HG03039 (cell line): ENCODE measurements around the gene MYADML2.
"Not testable (repeated sequence)": the region's sequence is repeated elsewhere in the genome, so short reads cannot be mapped to it uniquely, and the experiment has no call there.

ENCODE experiments used
- ATAC-seq: cut with Tn5 transposase; IDR thresholded peaks from one replicate; pipeline ENCODE4 v1.9.1; 2021; ENCODE audit warnings: mild to moderate bottlenecking, moderate library complexity; ENCODE audit not compliant: unreplicated experiment

MYADML2 gene

DNA sequence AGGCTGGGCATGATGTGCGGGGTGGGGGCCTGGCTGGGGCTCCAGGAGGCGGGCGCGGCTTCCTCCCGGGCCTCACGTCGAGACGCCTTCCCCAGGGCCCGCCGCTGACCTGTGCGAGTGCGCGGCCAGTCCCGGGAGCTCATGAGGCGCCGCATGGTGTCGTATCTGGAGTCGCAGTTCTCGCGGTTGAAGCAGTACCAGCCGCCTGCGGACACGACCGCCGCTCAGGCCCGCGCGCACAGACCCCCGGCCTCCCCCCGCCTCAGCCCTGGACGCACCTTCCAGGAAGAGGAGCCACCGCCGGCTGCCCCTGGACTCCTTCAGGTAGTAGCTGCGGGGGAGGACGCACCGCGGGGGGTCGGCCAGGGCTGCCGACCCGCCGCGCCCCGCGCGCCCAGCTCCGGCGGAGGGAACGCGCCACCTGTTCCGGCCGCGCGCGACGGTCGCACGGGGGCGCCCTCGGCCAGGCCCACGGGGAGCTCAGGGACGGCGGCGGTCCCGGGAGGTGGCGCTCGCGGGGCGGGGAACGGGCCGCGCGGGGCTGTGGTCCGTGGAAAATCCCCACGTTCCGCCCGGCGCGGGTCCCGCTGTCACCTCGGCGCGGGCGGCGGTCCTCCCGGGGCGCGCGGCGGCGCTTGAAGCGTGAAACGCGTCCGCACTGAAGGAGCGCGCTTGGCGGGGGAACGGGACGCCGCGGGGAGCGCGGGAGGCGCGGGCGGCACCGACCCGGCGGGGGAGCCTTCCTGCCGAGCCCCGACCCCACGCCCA lies 12.5 kb upstream of the MYADML2 start:
- no peak for ATAC-seq

DNA sequence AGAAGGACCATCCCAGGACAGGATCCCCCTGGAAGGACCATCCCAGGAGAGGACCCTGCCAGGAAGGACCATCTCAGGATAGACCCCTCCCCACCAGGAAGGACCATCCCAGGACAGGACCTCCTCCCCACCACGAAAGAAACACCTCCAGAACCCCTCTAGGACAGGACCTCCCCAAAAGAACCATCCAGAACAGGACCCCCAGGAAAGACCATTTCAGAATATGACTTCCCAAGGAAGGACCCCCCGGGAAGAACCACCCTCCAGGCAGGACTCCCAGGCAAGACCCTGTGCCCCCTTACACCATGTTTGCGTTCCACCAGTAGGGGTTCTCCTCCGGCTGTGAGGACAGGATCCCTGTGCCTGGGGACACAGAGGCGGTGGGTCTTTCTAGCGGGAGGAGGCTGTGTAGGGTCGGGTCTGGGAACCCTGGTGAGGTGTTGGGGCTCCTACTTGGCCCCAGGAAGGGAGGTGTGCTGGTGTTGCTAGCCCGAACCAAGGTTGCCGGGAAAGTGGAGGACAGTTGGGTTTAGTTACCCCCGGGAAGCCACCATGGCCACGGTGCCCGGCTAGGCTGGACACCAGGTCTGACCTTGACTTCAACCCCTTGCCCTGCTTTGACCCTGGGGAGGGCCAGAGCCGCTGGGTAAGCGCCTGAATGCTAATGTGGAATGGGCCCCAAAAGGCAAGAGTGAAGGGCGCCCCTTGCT lies 11.8 kb upstream of the MYADML2 start:
- no peak for ATAC-seq

DNA sequence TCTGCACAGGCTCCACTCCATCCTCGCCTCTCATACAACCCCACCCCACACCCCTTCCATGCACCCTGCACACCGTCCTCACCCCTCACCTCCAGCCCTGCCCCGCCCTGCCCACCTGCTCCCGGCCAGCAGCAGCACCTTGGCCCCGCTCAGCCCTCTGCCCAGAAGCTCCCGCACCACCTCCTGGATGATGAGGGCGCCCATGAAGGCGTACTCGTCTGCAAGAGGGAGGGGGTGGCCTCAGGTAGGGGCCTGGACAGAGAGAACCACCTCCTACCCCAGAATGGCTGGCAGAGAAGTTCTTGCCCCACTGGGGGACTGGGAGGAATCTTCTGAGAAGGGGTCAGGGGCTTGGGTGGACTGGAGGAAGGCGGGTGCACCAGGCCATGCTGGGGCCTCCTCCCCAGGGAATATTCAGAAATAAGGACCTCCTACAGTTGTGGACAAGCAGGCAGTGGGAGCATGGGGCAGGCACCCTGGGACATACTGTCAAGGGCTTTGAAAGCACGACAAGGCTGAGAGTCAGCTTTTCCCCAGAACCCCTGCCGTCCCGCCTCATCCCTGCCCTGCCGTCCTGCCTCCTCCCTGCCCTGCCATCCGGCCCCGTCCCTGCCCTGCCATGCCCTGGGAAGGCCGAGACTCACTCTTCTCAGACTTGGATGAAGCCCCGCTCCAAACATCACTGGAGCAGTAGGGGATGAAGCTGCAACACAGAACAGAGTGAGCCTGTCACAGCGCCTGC lies 10.8 kb upstream of the MYADML2 start:
- no peak for ATAC-seq

DNA sequence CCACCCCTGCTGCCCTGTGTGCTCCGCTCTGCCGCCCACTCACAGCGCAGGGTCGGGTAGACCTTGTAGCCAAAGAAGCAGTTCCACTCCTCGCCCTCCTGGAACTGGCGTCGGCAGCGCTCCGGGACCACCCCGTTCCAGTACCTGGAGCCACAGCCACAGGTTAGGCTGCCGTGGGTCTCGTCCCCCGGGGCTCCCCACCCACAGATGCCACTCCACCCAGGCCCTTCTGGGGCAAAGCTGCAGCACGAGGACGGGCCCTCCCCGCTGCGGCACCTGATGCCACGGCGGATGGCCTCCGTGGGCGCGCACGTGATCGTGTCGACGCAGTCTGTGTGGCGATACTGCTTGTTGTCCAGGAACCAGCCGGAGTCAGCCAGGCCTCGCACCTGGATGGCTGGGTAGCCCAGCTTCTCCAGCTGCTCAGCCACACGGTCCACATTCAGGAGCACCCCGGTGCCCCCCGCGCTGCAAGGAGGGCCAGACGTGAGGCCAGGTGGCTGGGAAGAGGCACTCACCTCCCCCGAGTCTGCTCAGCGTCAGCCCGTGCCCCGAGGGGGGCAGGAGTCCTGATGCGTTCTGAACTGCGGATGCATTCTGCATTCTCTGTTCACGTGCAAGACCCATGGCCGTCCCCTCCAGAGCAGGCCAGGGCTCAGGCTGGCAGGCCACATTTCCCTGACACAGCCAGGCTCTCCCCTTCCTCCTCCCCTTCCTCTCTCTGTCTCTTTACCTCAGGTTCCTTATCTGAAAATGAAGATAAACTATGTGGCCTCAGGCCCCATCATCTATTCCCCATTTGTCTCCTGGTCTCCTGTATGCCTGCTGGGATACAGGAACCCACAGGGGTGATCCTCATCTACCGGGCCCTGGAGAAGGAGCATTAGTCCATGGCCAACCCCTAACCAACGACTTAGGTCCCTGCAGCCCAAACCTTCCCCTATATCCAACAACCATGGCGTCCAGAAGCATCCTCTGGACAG lies 9.9 kb upstream of the MYADML2 start:
- ATAC-seq = no peak

DNA sequence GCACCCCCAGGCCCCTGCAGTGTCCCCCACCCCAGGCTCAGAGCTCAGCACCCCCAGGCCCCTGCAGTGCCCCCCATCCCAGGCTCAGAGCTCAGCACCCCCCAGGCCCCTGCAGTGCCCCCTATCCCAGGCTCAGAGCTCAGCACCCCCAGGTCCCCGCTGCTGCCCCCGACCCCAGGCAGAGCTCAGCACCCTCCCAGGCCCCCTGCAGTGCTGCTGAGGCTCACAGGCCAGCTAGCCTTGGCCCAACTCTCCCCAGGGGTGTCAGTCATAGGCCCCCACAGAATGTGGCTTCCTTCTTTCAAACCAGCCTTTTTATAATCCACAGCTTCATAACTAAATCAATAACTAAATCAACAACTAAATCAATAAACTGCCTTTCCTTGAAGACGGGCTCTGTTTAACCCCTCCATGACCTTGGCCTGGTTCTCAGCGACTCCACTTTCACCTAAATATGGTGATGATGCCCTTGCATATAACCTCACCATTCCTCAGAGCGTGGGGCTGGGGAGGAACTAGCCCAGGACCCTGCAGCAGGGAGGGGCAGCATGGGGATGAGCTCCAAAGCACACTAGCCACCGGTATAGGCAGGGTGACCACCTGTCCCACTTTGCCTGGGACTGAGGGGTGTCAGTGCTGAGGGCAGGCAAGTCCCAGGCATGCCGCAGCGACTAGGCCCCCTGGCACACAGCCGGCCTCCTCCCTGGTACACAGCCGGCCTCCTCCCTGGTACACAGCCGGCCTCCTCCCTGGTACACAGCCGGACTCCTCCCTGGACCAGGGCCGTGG lies 8.9 kb upstream of the MYADML2 start:
- no peak for ATAC-seq

DNA sequence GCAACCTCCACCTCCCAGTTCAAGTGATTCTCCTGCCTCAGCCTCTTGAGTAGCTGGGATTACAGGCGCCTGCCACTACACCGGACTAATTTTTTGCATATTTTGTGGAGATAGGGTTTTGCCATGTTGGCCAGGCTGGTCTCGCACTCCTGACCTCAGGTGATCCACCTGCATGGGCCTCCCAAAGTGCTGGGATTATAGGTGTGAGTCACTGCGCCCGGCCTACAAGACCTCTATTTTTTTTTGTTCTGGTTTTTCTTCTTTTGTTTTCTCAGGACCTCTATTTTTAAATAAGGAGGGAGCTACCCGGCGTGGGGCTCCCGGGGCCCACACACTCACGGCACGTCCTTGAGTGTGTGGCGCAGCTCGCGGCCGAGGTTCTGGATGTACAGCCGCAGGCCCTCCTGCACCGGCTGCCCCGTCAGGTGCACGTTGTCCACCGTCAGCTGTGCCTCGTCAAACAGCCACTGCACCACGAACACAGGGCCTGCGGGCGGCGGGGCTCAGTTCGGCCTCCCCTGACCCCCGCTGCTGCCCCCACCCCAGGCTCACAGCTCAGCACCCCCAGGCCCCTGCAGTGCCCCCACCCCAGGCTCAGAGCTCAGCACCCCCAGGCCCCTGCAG lies 8.1 kb upstream of the MYADML2 start:
- no peak for ATAC-seq

DNA sequence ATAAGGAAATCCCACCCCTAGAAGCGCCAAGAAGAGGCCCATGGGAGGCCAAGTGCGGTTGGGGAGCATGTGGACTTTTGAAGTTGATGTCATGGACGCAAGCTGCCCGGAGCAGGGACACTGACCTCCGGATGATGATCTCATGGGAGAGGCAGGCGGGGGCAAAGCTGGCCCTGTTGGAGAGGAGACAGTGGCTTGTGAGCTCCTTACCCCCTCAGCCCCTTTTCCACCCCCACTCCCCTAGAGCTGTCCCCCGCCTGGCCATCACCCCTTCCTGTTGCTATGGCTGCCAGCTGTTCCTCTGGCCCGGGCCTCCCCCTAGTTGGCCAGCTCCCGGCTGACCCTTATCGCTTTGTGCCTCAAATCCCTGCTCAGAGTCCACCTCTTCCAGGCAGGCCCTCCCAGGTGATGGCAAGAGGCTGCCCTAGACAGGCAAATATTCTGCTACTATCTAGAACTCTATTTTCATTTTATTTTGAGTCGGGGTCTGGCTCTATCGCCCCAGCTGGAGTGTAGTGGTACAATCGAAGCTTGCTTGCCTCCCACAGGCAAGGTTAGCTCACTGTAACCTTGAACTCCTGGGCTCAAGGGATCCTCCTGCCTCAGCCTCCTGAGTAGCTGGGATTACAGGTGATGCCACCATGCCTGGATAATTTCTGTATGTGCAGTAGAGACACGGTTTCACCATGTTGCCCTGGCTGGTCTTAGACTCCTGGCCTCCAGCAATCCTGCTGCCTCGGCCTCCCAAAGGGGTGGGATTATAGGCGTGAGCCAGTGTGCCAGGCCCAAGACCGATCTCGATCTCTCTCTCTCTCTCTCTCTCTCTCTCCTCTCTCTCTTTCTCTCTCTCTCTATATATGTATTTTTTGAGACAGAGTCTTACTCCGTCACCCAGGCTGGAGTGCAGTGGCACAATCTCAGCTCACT lies 7.4 kb upstream of the MYADML2 start:
- ATAC-seq = no peak

DNA sequence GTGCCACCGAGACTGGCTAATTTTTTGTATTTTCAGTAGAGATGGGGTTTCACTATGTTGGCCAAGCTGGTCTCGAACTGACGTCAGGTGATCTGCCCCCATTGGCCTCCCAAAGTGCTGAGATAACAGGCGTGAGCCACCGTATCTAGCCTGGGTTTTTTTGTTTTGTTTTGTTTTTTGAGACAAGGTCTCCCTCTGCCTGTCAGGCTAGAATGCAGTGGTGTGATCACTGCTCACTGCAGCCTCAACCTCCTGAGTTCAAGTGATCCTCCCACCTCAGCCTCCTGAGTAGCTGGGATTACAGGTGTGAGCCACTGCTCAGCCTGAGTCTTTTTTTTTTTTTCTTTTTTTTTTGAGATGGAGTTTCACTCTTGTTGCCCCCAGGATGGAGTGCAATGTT lies 6.4 kb upstream of the MYADML2 start:
- ATAC-seq = not testable (repeated sequence)

DNA sequence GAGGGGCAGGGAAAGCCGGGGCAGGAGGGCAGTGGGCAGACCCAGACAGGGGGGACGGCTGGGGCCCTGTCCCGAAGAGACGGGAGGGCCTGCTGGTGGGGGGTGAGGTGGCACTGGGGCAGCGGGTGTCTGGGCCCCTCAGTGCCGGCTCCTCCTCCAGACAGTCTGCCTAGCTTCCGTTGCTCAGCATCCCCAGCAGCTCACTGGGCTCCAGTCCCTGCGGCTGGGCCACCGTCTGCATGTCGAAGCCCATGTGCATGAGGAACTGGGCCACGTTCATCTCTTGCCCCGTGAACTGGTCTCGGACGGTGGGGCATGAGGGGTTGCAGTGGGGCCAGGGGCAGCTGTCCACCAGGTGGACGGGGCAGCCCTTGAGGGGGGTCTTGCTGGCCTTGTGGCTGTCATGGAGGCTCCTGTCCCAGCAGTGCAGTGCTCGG lies 5.8 kb upstream of the MYADML2 start:
- ATAC-seq = no peak

DNA sequence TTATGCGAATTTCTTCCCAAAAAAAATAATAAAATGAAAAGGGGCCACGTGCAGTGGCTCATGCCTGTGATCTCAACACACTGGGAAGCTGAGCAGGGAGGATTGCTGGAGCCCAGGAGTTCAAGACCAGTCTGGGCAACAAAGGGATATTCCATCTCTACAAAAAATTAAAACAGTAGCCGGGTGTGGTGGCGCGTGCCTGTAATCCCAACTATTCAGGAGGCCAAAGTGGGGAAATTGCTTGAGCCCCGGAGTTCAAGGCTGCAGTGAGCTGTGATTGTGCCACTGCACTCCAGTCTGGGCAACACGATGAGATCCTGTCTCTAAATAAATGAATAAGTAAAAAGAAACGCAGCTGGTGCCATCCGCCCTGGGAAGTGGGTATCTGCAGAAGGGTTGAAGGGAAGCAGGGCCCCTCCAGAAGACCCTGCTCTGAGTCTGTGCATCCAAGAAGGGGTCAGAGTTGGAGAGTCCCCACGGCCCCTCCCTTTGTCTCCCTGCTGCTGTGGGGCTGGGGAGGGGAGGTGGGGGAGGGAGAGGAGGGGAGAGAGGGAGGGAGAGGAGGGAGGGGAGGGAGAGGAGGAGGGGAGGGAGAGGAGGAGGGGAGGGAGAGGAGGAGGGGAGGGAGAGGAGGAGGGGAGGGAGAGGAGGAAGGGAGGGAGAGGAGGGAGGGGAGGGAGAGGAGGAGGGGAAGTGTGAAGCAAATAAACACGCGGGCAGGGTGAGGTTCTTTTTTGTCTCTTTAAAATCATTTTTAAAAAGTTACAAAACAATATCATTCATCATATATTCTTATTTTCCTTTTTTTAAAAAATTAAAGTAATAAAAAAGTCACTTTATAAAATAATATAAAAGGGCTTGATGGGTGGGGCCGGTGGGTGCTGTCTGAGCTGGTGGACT lies 5.0 kb upstream of the MYADML2 start:
- ATAC-seq = no peak

DNA sequence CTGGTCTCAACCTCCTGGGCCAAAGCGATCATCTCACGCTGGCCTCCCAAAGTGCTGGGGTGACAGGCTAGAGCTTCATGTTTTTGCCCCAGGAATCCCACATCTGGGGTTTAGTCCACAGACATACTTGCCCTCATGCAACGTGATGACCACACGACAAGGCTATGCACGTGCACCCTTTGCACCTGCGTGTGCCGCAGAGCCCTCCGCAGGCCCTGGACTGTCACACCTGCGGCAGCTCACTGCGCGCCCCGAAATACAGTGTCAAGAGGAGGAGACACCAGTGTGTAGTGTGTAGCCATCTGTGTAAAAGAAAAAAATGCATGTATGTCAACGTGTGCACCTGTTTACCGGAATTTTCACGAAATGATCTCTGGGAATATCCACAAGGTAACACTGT lies 3.5 kb upstream of the MYADML2 start:
- ATAC-seq = no peak

DNA sequence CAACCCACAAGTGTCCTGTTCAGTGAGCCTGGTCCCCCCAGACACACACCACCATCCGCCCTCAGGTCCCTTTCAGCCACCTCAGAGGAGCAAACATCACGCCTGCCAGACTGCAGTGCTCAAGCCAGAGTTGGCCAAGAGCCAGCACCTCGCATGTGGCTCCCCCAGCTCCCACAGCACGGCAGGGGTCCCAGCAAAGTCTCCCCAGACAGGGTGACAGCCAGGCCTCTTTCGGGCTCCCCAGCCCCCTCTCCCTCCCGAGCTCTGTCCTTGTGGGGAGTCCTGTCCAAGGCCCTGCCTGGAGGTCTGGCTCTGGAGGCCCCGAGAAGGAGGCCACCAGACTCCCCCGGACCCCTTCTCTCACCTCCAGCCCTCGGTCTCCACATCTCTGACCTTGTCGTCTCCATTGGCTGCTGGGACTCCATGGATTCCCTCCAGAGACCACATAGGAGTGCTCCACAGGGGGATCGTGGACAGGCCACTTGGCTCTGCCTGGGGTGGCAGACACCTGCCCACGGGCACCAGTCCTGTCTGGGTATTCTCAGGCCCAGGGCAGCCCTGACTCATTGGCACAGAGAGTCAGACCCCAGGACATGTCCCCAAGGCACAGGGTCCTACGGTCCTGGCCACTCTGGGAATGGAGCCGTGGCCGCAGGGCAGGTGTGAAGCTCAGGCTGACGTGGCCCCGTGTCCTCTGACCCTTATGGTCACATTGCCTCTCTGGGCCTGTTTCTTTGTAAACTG lies 1.8 kb upstream of the MYADML2 start:
- ATAC-seq = no peak

DNA sequence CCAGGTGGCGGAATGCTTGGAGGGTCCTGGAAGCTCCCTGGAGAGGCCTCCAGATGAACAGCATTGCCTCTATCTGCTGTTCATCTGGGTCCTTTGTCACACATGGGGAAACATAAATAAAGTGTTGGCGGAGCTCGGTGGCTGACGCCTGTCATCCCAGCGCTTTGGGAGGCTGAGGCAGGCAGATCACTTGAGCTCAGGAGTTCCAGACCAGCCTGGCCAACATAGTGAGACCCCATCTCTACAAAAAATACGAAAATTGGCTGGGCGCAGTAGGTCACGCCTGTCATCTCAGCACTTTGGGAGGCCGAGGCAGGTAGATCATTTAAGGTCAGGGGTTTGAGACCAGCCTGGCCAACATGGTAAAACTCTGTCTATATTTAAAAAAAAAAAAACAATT lies 2.2 kb downstream of the MYADML2 start:
- ATAC-seq = no peak

DNA sequence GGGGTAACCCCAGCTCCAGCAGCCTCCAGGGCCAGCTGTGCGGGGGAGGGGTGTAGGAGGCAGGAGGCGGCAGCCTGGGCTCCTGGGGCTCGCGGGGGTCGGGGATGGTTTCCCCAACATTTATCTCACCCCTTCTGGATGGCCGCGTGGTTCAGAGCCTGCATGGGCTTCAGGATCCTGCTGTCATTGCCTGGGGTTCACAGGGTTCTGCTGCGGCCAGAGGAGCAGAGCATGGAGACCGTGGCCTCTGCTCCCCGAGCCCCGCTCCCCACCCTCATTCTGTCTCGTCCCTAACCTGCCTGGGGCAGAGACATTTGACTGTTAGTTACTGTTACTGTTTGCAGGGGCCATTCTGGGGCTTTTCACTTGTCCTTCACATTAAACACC lies 4.9 kb downstream of the MYADML2 start:
- no peak for ATAC-seq

DNA sequence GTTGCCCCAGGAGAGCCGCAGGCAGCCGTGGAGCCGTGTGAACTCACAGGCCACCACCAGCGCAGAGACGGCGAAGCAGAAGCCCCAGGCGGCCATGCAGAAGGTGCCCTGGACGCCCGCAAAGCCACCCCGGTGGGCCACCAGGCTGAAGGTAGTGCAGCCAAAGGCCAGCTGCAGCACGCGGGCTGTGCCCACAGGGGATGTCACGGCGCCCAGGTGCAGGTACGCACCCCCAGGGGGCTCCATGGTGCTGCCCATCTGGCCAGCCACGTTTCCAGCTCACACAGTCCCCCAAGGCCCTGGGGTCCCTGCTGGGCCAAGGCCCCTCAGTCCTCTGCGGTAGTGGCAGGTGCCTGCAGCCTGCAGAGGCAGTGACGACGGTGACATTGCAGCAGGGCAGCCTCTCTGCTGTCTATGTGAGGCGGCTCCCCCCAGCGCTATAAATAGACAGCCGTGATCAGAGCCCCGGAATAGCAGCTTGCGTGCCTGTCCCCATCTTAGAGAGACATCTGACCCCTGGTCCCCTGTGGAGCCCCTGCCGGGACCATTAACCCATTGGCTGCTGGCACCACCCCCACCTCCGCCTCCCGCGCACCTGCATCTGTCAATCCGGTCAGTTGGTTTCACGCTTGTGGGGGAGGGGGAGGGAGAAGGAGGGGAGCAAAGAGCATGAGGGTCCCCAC lies 5.4 kb downstream of the MYADML2 start:
- ATAC-seq = no peak
